Skeletal muscle tissue (tissue), 4 donors: Measurements from ENCODE around the gene COL8A1. TPM values are rescaled to one million over a fixed set of nuclear protein-coding genes. Genes with fewer than 3 reads are reported as not detected.
A peak's percentile ranks its signal among the peaks of the same experiment; 100 is the strongest.
"Not testable (repeated sequence)": the region's sequence is repeated elsewhere in the genome, so short reads cannot be mapped to it uniquely, and the experiment has no call there.

ENCODE experiments used
- H3K27ac ChIP-seq: one replicate; pipeline ENCODE4 v1.7.0; 2013; ENCODE audit warnings: mild to moderate bottlenecking, low read depth, low read length, inconsistent platforms
- H3K27me3 ChIP-seq, 3 donors: one replicate each; pipeline ENCODE4 v1.7.0; 2013; ENCODE audit warnings: low read length in 3 of 3; ENCODE audit not compliant: control insufficient read depth in 3 of 3, insufficient read depth in 3 of 3
- H3K36me3 ChIP-seq, 3 donors: one replicate each; pipeline ENCODE4 v1.7.0; 2013; ENCODE audit warnings: low read length in 3 of 3; ENCODE audit not compliant: control insufficient read depth in 3 of 3, insufficient read depth in 3 of 3
- H3K4me1 ChIP-seq, 3 donors: one replicate each; pipeline ENCODE4 v1.7.0; 2013; ENCODE audit warnings: low read length in 3 of 3, mild to moderate bottlenecking in 3 of 3; ENCODE audit not compliant: control insufficient read depth in 3 of 3, insufficient read depth in 3 of 3
- H3K4me3 ChIP-seq, 3 donors: one replicate each; pipeline ENCODE4 v1.7.0; 2013; ENCODE audit warnings: low read length in 3 of 3
- H3K9ac ChIP-seq, 3 donors: one replicate each; pipeline ENCODE4 v1.7.0; 2013; ENCODE audit warnings: low read length in 3 of 3, mild to moderate bottlenecking in 3 of 3, moderate library complexity in 2 of 3, low read depth in 1 of 3
- H3K9me3 ChIP-seq, 3 donors: one replicate each; pipeline ENCODE4 v1.7.0; 2013; ENCODE audit warnings: low read length in 3 of 3; ENCODE audit not compliant: control insufficient read depth in 3 of 3
- total RNA-seq: library from RNA; depleted of rRNA; stranded (reverse); fragments of >200 nt; gene quantifications from one replicate; pipeline ENCODE4 v1.2.3, GENCODE V29; 2014
- donor health status: Osteomylitis.

Gene COL8A1
- total RNA-seq, 1 donor from 2014 or later, result 1.6 TPM

GRCh38 chr3:99740371-99740770 lies 102.0 kb downstream of the COL8A1 start:
- not testable (repeated sequence) for H3K4me1 ChIP-seq, H3K4me3 ChIP-seq, H3K9ac ChIP-seq, H3K27ac ChIP-seq, H3K36me3 ChIP-seq, H3K9me3 ChIP-seq, H3K27me3 ChIP-seq

DNA sequence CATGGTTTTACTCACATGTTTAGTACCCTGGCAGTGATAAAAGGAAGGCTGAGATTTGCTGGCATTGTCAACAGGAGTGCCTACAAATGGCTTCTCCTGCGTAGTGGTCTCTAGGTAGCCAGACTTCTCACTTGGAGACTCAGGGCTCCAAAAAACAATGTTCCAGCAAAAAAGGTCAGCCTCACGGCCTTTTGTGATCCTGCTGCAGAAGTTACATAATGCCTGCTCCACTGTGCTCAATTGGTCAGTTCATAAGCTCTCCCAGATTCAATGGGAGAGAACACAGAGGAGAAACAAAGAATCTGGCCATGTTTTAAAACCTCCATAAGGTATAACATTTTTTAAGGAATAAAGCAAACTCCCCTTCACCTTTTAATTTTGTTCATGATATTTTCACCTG lies 103.2 kb downstream of the COL8A1 start:
- no peak overlapping the region for H3K9ac ChIP-seq
- H3K4me3 ChIP-seq, result no peak overlapping the region
- no peaks in the 10 kb centered on the region for H3K9me3 ChIP-seq
- no peaks in the 10 kb centered on the region for H3K36me3 ChIP-seq
- H3K4me1 ChIP-seq, result no peaks in the 10 kb centered on the region
- no peak overlapping the region for H3K27ac ChIP-seq
- no peaks in the 10 kb centered on the region for H3K27me3 ChIP-seq

- Histone ChIP-seq H3K36me3 (no peaks in the 10 kb centered on the region), H3K4me3 (no peak overlapping the region), H3K9ac (no peak overlapping the region), H3K27ac (no peak overlapping the region), H3K4me1 (no peaks in the 10 kb centered on the region), H3K27me3 (no peaks in the 10 kb centered on the region), H3K9me3 (no peaks in the 10 kb centered on the region)
Measured at GRCh38 chr3:99747915-99748314, 109.5 kb downstream of the COL8A1 start.

GRCh38 chr3:99751649-99752048 lies 113.3 kb downstream of the COL8A1 start:
- H3K27me3 ChIP-seq, result no peaks in the 10 kb centered on the region
- H3K27ac ChIP-seq, result no peak overlapping the region
- no peak overlapping the region for H3K9ac ChIP-seq
- H3K36me3 ChIP-seq, result no peaks in the 10 kb centered on the region
- no peaks in the 10 kb centered on the region for H3K9me3 ChIP-seq
- peaks cover 0 to 3% (median 0%) of the 10 kb centered on the region in 3 donors for H3K4me1 ChIP-seq
- H3K4me3 ChIP-seq, result no peak overlapping the region

GRCh38 chr3:99753268-99753975 lies 115.0 kb downstream of the COL8A1 start:
- no peak overlapping the region for H3K27ac ChIP-seq
- no peak overlapping the region for H3K9ac ChIP-seq
- H3K4me1 ChIP-seq, result peaks cover 0 to 3% (median 3%) of the 10 kb centered on the region in 3 donors
- H3K27me3 ChIP-seq, result no peaks in the 10 kb centered on the region
- H3K4me3 ChIP-seq, result no peak overlapping the region
- H3K9me3 ChIP-seq, result no peaks in the 10 kb centered on the region
- no peaks in the 10 kb centered on the region for H3K36me3 ChIP-seq

DNA sequence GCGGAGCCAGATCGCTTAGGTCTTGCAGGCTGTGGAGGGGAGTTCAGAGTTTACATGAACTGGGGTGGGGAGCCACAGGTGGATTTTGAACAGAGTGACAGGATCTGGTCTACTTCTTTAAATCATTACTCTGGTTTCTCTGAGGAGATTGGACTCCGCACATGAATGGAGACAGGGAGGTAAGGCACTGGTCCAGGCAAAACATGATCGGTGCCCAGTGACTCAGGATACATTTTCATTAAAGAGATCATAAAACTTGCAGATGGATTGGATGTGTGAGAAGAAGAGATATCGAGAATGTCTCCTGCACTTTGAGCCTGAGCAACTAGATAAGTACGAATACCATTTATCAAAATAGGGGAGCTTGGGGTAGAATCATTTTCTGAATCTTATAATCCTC lies 117.4 kb downstream of the COL8A1 start:
- no peak overlapping the region for H3K27ac ChIP-seq
- H3K27me3 ChIP-seq, result no peaks in the 10 kb centered on the region
- no peak overlapping the region for H3K9ac ChIP-seq
- H3K4me3 ChIP-seq, result no peak overlapping the region
- H3K36me3 ChIP-seq, result no peaks in the 10 kb centered on the region
- H3K9me3 ChIP-seq, result no peaks in the 10 kb centered on the region
- peaks cover 4 to 13% (median 8%) of the 10 kb centered on the region in 3 donors for H3K4me1 ChIP-seq

- Histone ChIP-seq H3K9me3 (no peaks in the 10 kb centered on the region), H3K4me3 (no peak overlapping the region), H3K27me3 (no peaks in the 10 kb centered on the region), H3K36me3 (no peaks in the 10 kb centered on the region), H3K9ac (peak overlapping the region in 1 of 3 donors; percentile 35), H3K4me1 (peaks cover 10 to 19% (median 12%) of the 10 kb centered on the region in 3 donors), H3K27ac (no peak overlapping the region)
Measured at GRCh38 chr3:99757966-99758365, 119.6 kb downstream of the COL8A1 start.

DNA sequence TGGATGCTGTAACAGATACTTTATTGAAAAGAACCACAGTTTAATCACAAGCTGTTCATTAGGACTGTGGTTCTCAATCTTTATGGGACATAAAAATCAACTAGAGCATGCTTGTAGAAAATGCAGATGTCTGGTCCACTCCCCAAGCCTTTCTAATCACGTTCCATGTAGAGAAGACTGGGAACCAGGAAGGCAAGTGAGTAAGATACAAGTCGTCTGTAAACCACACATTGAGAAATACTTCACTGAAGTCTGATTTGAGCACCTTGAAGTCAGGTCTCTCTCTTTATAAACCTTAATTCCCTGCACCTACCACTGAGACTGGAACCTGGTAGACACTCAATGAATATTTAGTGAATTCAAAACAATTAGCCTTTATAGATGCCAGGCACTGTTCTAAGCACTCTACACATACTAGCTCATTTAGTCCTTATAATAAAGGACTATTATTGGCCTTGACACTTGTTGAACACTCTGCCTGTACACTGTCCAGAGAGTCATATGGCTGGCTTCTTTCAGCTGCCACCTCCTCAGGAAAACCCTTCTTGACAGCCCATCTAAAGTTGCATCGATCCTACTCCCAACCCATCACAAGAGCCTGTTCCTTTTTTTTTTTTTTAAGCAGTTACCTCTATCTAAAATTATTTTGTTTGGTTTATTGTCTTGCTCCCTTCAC lies 120.2 kb downstream of the COL8A1 start:
- no peak overlapping the region for H3K27ac ChIP-seq
- H3K27me3 ChIP-seq, result no peaks in the 10 kb centered on the region
- H3K4me1 ChIP-seq, result peaks cover 9 to 19% (median 10%) of the 10 kb centered on the region in 3 donors
- no peaks in the 10 kb centered on the region for H3K36me3 ChIP-seq
- peak overlapping the region in 1 of 3 donors; percentile 4 for H3K4me3 ChIP-seq
- no peaks in the 10 kb centered on the region for H3K9me3 ChIP-seq
- no peak overlapping the region for H3K9ac ChIP-seq

DNA sequence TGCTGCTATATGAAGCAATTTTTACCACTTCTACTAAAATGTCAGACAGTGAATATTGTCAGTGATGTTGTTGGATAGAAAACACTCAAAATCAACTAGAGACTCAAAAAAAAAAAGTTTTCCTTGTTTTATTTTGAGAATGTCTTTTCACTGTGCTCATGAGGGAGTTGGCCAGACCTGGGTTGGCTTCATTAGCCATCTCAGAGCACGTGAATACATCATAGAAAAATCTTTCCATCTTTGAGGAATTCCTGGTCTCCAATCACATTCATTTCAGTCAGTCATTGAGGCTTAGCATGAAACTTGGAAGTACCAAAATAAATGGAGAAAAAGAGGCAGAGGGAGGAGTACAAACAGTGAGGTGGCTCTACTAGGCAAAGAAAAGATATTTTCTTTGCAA lies 121.6 kb downstream of the COL8A1 start:
- Histone ChIP-seq H3K4me3 (no peak overlapping the region), H3K9me3 (no peaks in the 10 kb centered on the region), H3K4me1 (peaks cover 9 to 19% (median 10%) of the 10 kb centered on the region in 3 donors), H3K27me3 (no peaks in the 10 kb centered on the region), H3K9ac (no peak overlapping the region), H3K36me3 (no peaks in the 10 kb centered on the region), H3K27ac (no peak overlapping the region)

- Histone ChIP-seq H3K27ac (no peak overlapping the region), H3K9ac (no peak overlapping the region), H3K9me3 (no peaks in the 10 kb centered on the region), H3K27me3 (no peaks in the 10 kb centered on the region), H3K4me3 (no peak overlapping the region), H3K36me3 (no peaks in the 10 kb centered on the region), H3K4me1 (peaks cover 9 to 19% (median 10%) of the 10 kb centered on the region in 3 donors)
Measured at GRCh38 chr3:99760629-99761028, 122.2 kb downstream of the COL8A1 start.
